HEK293 (cell line): ENCODE measurements around the gene VAMP5.

Experiments
- BCL11A ChIP-seq: fragments of 450-650 bp; formaldehyde crosslinking; IDR thresholded peaks from 2 replicates; pipeline ENCODE4 v1.5.1; 2016; ENCODE audit warnings: low read depth, missing biosample characterization, missing genetic modification characterization
- BCL11B ChIP-seq: fragments of 450-650 bp; formaldehyde crosslinking; IDR thresholded peaks from 2 replicates; pipeline ENCODE4 v1.5.1; 2016; ENCODE audit warnings: low read depth, missing biosample characterization, missing genetic modification characterization
- FEZF1 ChIP-seq: fragments of 450-650 bp; formaldehyde crosslinking; IDR thresholded peaks from 2 replicates; pipeline ENCODE4 v1.5.1; 2016; ENCODE audit warnings: missing biosample characterization, missing genetic modification characterization
- GFI1B ChIP-seq: fragments of 450-650 bp; formaldehyde crosslinking; IDR thresholded peaks from 2 replicates; pipeline ENCODE4 v1.5.1; 2016; ENCODE audit warnings: missing biosample characterization, missing genetic modification characterization
- HIC1 ChIP-seq: fragments of 450-650 bp; formaldehyde crosslinking; IDR thresholded peaks from 2 replicates; pipeline ENCODE4 v1.5.1; 2016; ENCODE audit warnings: missing biosample characterization, missing genetic modification characterization
- HOXD13 ChIP-seq: sonication (generic); formaldehyde crosslinking; IDR thresholded peaks from 2 replicates; pipeline ENCODE4 v1.8.0; 2022; ENCODE audit warnings: missing genetic modification reagents, borderline replicate concordance
- MYNN ChIP-seq: fragments of 450-650 bp; formaldehyde crosslinking; IDR thresholded peaks from 2 replicates; pipeline ENCODE4 v1.5.1; 2016; ENCODE audit warnings: missing biosample characterization, missing genetic modification characterization, borderline replicate concordance
- OVOL3 ChIP-seq: fragments of 450-650 bp; formaldehyde crosslinking; IDR thresholded peaks from 2 replicates; pipeline ENCODE4 v1.5.1; 2016; ENCODE audit warnings: missing biosample characterization, missing genetic modification characterization
- SCRT1 ChIP-seq: fragments of 450-650 bp; formaldehyde crosslinking; IDR thresholded peaks from 2 replicates; pipeline ENCODE4 v1.5.1; 2016; ENCODE audit warnings: missing biosample characterization, missing genetic modification characterization, borderline replicate concordance
- SETDB1 ChIP-seq: IDR thresholded peaks from one replicate; pipeline ENCODE4 v1.6.1; 2017; ENCODE audit warnings: mild to moderate bottlenecking, low read length, moderate library complexity, mixed read lengths; ENCODE audit not compliant: insufficient read length
- TRIM28 ChIP-seq: IDR thresholded peaks from 2 replicates; pipeline ENCODE4 v1.6.1; 2011; ENCODE audit warnings: low read length, control low read depth, borderline replicate concordance
- YY2 ChIP-seq: fragments of 450-650 bp; formaldehyde crosslinking; IDR thresholded peaks from 2 replicates; pipeline ENCODE4 v1.5.1; 2016; ENCODE audit warnings: missing biosample characterization, missing genetic modification characterization
- ZBTB6 ChIP-seq: fragments of 450-650 bp; formaldehyde crosslinking; IDR thresholded peaks from 2 replicates; pipeline ENCODE4 v1.5.1; 2017; ENCODE audit warnings: missing biosample characterization, missing genetic modification characterization
- ZNF138 ChIP-seq: fragments of 450-650 bp; formaldehyde crosslinking; IDR thresholded peaks from 2 replicates; pipeline ENCODE4 v1.5.1; 2016; ENCODE audit warnings: missing biosample characterization, missing genetic modification characterization, borderline replicate concordance
- ZNF155 ChIP-seq: fragments of 450-650 bp; formaldehyde crosslinking; IDR thresholded peaks from 2 replicates; pipeline ENCODE4 v1.5.1; 2016; ENCODE audit warnings: missing biosample characterization, missing genetic modification characterization
- ZNF16 ChIP-seq: fragments of 450-650 bp; formaldehyde crosslinking; IDR thresholded peaks from 2 replicates; pipeline ENCODE4 v1.5.1; 2016; ENCODE audit warnings: low read depth, missing biosample characterization, missing genetic modification characterization
- ZNF175 ChIP-seq: fragments of 450-650 bp; formaldehyde crosslinking; IDR thresholded peaks from 2 replicates; pipeline ENCODE4 v1.5.1; 2016; ENCODE audit warnings: missing biosample characterization, missing genetic modification characterization
- ZNF214 ChIP-seq: fragments of 450-650 bp; formaldehyde crosslinking; IDR thresholded peaks from 2 replicates; pipeline ENCODE4 v1.5.1; 2017; ENCODE audit warnings: missing biosample characterization, mild to moderate bottlenecking, missing genetic modification characterization, borderline replicate concordance
- ZNF221 ChIP-seq: fragments of 450-650 bp; formaldehyde crosslinking; IDR thresholded peaks from 2 replicates; pipeline ENCODE4 v1.5.1; 2017; ENCODE audit warnings: missing biosample characterization, missing genetic modification characterization, borderline replicate concordance
- ZNF23 ChIP-seq: fragments of 450-650 bp; formaldehyde crosslinking; IDR thresholded peaks from 2 replicates; pipeline ENCODE4 v1.5.1; 2016; ENCODE audit warnings: missing biosample characterization, missing genetic modification characterization, borderline replicate concordance
- ZNF239 ChIP-seq: fragments of 450-650 bp; formaldehyde crosslinking; IDR thresholded peaks from 2 replicates; pipeline ENCODE4 v1.5.1; 2016; ENCODE audit warnings: missing biosample characterization, missing genetic modification characterization
- ZNF274 ChIP-seq, 2 experiments: fragments of 200-500 bp in 1 of 2; fragments of 450-650 bp in 1 of 2; sonication (Bioruptor generic) in 1 of 2; formaldehyde crosslinking in 1 of 2; IDR thresholded peaks; 2 replicates each; pipeline versions ENCODE4 v1.5.1 to v1.6.1; 2014 to 2016; ENCODE audit warnings: borderline replicate concordance in 1 of 2, inconsistent platforms in 1 of 2, low read length in 1 of 2, missing biosample characterization in 1 of 2, missing genetic modification characterization in 1 of 2
- ZNF324 ChIP-seq: fragments of 450-650 bp; formaldehyde crosslinking; IDR thresholded peaks from 2 replicates; pipeline ENCODE4 v1.5.1; 2016; ENCODE audit warnings: missing biosample characterization, missing genetic modification characterization
- ZNF404 ChIP-seq: fragments of 450-650 bp; formaldehyde crosslinking; IDR thresholded peaks from 2 replicates; pipeline ENCODE4 v1.5.1; 2017; ENCODE audit warnings: missing biosample characterization, missing genetic modification characterization
- ZNF501 ChIP-seq: fragments of 450-650 bp; formaldehyde crosslinking; IDR thresholded peaks from 2 replicates; pipeline ENCODE4 v1.5.1; 2016; ENCODE audit warnings: missing biosample characterization, missing genetic modification characterization
- ZNF610 ChIP-seq: fragments of 450-650 bp; formaldehyde crosslinking; IDR thresholded peaks from 2 replicates; pipeline ENCODE4 v1.5.1; 2016; ENCODE audit warnings: missing biosample characterization, missing genetic modification characterization, borderline replicate concordance
- ZNF777 ChIP-seq: fragments of 450-650 bp; formaldehyde crosslinking; IDR thresholded peaks from 2 replicates; pipeline ENCODE4 v1.5.1; 2017; ENCODE audit warnings: missing biosample characterization, missing genetic modification characterization, borderline replicate concordance
- ZNF785 ChIP-seq: fragments of 450-650 bp; formaldehyde crosslinking; IDR thresholded peaks from 2 replicates; pipeline ENCODE4 v1.5.1; 2016; ENCODE audit warnings: missing biosample characterization, missing genetic modification characterization
- ZNF843 ChIP-seq: fragments of 450-650 bp; formaldehyde crosslinking; IDR thresholded peaks from 2 replicates; pipeline ENCODE4 v1.5.1; 2016; ENCODE audit warnings: missing biosample characterization, missing genetic modification characterization
- ZSCAN18 ChIP-seq: fragments of 450-650 bp; formaldehyde crosslinking; IDR thresholded peaks from 2 replicates; pipeline ENCODE4 v1.5.1; 2016; ENCODE audit warnings: missing biosample characterization, missing genetic modification characterization
- TF ChIP-seq, protein P1 (sequence below): fragments of 450-650 bp; formaldehyde crosslinking; IDR thresholded peaks from 2 replicates; pipeline ENCODE4 v1.5.1; 2016; ENCODE audit warnings: missing biosample characterization, missing genetic modification characterization
- TF ChIP-seq, protein P2 (sequence below): fragments of 450-650 bp; formaldehyde crosslinking; IDR thresholded peaks from 2 replicates; pipeline ENCODE4 v1.5.1; 2017; ENCODE audit warnings: missing biosample characterization, missing genetic modification characterization

Gene VAMP5

DNA sequence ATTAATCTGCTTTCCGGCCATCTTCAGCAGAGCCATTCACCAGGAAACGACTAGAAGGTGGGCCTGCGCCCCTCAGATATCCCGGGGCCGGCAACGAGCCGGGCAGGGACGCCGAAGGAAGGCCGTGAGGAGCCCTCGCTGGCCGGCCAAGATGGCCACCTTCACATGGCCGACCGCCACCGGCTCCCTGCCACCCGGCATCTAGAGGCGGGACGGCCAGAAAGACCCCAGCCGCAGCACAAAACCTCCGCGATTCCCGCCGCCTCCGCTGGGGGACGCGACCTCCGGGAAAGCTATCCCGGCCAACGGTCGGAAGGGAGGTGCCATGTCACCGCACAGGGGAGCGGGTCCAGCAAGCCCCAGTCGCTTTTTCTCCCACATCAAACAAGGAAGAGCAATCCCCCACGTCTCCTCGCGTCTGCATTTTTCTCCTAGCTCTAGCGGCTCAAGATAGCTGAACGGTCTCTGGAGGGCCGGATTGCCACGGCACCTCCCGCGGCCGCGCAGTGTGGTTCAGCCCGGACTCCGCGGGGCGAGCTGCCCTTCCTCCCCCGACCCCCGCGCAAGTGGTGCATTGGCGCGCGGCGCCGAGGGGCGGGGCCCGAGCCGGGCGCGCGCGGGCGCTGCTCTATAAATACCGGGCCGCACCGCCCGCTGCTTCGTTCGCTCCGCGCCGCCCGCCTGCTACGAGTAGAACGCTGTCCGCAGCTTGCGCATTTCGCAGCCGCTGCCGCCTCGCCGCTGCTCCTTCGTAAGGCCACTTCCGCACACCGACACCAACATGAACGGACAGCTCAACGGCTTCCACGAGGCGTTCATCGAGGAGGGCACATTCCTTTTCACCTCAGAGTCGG is 45.5 kb upstream of the VAMP5 start, which contains the start of gene MAT2A (continued):
- TF ChIP-seq, protein P1, sequence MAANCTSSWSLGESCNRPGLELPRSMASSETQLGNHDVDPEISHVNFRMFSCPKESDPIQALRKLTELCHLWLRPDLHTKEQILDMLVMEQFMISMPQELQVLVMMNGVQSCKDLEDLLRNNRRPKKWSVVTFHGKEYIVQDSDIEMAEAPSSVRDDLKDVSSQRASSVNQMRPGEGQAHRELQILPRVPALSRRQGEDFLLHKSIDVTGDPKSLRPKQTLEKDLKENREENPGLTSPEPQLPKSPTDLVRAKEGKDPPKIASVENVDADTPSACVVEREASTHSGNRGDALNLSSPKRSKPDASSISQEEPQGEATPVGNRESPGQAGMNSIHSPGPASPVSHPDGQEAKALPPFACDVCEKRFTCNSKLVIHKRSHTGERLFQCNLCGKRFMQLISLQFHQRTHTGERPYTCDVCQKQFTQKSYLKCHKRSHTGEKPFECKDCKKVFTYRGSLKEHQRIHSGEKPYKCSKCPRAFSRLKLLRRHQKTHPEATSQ (tag by site-specific recombination): peak; percentile 16; the same call in 1 of the 2 replicates
- TF ChIP-seq ZNF404 (tag by site-specific recombination): no peak
- 0 out of 2 replicates have a peak, but pooled peaks have one; percentile 32 for TF ChIP-seq HOXD13 (CRISPR knock-in tag)
- 0 out of 2 replicates have a peak, but pooled peaks have one; percentile 12 for TF ChIP-seq ZSCAN18 (tag by site-specific recombination)
- TF ChIP-seq ZNF610 (tag by site-specific recombination): peak; percentile 49; the same call in 1 of the 2 replicates
- no peak for TF ChIP-seq MYNN (tag by site-specific recombination)
- no peak for TF ChIP-seq ZNF221
- peak; percentile 86 for TF ChIP-seq BCL11A
- TF ChIP-seq YY2 (tag by site-specific recombination): peak; percentile 71; the same call in 1 of the 2 replicates
- TF ChIP-seq ZNF843 (tag by site-specific recombination): 0 out of 2 replicates have a peak, but pooled peaks have one; percentile 28
- peak; percentile 97 for TF ChIP-seq BCL11B (tag by site-specific recombination)
- TF ChIP-seq ZNF16 (tag by site-specific recombination): no peak
- peak; percentile 75 for TF ChIP-seq FEZF1
- no peak for TF ChIP-seq SCRT1
- no peak for TF ChIP-seq ZNF785 (tag by site-specific recombination)
- no peak for TF ChIP-seq ZNF23
- TF ChIP-seq ZNF138 (tag by site-specific recombination): no peak
- no peak for TF ChIP-seq ZNF274 (IDR thresholded peaks at IDR 0.05; ENCODE audit: low read length)
- no peak for TF ChIP-seq ZNF274 (tag by site-specific recombination; IDR thresholded peaks at IDR 0.05; ENCODE audit: borderline replicate concordance)
- TF ChIP-seq OVOL3: no peak
- no peak for TF ChIP-seq ZNF214
- TF ChIP-seq TRIM28: peak; percentile 34; the same call in 1 of the 2 replicates
- TF ChIP-seq ZNF155 (tag by site-specific recombination): no peak
- no peak for TF ChIP-seq ZNF239
- peak; percentile 73; the same call in 1 of the 2 replicates for TF ChIP-seq ZNF501 (tag by site-specific recombination)
- TF ChIP-seq SETDB1: no peak
- TF ChIP-seq HIC1 (tag by site-specific recombination): peak; percentile 50; the same call in 1 of the 2 replicates
- TF ChIP-seq ZNF777: no peak
- TF ChIP-seq, protein P2, sequence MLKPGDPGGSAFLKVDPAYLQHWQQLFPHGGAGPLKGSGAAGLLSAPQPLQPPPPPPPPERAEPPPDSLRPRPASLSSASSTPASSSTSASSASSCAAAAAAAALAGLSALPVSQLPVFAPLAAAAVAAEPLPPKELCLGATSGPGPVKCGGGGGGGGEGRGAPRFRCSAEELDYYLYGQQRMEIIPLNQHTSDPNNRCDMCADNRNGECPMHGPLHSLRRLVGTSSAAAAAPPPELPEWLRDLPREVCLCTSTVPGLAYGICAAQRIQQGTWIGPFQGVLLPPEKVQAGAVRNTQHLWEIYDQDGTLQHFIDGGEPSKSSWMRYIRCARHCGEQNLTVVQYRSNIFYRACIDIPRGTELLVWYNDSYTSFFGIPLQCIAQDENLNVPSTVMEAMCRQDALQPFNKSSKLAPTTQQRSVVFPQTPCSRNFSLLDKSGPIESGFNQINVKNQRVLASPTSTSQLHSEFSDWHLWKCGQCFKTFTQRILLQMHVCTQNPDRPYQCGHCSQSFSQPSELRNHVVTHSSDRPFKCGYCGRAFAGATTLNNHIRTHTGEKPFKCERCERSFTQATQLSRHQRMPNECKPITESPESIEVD (tag by site-specific recombination): no peak
- TF ChIP-seq GFI1B (tag by site-specific recombination): no peak
- TF ChIP-seq ZBTB6 (tag by site-specific recombination): no peak
- TF ChIP-seq ZNF324 (tag by site-specific recombination): peak; percentile 67
- TF ChIP-seq ZNF175: no peak
